Psoas muscle (tissue), 8 donors: Measurements from ENCODE around the gene DIP2C. TPM values are rescaled to one million over a fixed set of nuclear protein-coding genes. Genes with fewer than 3 reads are reported as not detected.

Experiments
- ATAC-seq, 4 donors: fragments of 200-7000 bp; cut with Tn5 transposase; one replicate each; pipeline ENCODE4 v1.9.1; 2020; ENCODE audit warnings: moderate library complexity in 3 of 4, mild to moderate bottlenecking in 2 of 4
- DNase-seq, 2 donors: peaks; one replicate each; pipeline ENCODE4 v3.0.0-alpha.2; 2020
- H3K27ac ChIP-seq: fragments of 200-600 bp; one replicate; pipeline ENCODE4 v1.8.0; 2022
- H3K27me3 ChIP-seq, 3 donors: fragments of 200-600 bp in 1 of 3; one replicate each; pipeline versions ENCODE4 v1.6.1 to v1.8.0; 2013 to 2022; ENCODE audit warnings: low read length in 2 of 3, mild to moderate bottlenecking in 2 of 3, moderate library complexity in 1 of 3; ENCODE audit not compliant: insufficient read depth in 3 of 3
- H3K36me3 ChIP-seq, 2 donors: fragments of 200-600 bp in 1 of 2; one replicate each; pipeline versions ENCODE4 v1.6.1 to v1.8.0; 2013 to 2022; ENCODE audit warnings: low read depth in 1 of 2, mild to moderate bottlenecking in 1 of 2, moderate library complexity in 1 of 2; ENCODE audit not compliant: insufficient read depth in 1 of 2
- H3K4me1 ChIP-seq: fragments of 200-600 bp; one replicate; pipeline ENCODE4 v1.8.0; 2022
- H3K4me3 ChIP-seq: fragments of 200-600 bp; one replicate; pipeline ENCODE4 v1.8.0; 2022; ENCODE audit warnings: mild to moderate bottlenecking
- H3K9me3 ChIP-seq: fragments of 200-600 bp; one replicate; pipeline ENCODE4 v1.8.0; 2022
- WGBS, 3 donors: extraction: QIAGEN DNeasy Blood & Tissue Kit; methylation state at CpG; one replicate each; pipeline versions ENCODE4 v1.1.6 to v1.1.7; 2013; 5-methylcytosine and 5-hydroxymethylcytosine counted together
- intact Hi-C, 2 donors: fragments of 100-400 bp; cut with DNase I; formaldehyde crosslinking; loops; one replicate each; pipeline versions ENCODE4 v1.11.0 to v1.14.2; 2022
- polyA plus RNA-seq, 3 donors: library from polyadenylated mRNA; stranded (reverse); fragments of 200-250 nt; gene quantifications; one replicate each; pipeline ENCODE4 v1.2.3, GENCODE V29; 2013
- total RNA-seq, 4 donors: library from RNA; stranded (reverse); fragmentation: NEBNext Ultra II Directional in 2 of 4; extraction: Animal tissue kit (Norgen Biotek cat#: 25700) in 2 of 4; gene quantifications; one replicate each; pipeline versions ENCODE4 v1.2.1 to v1.2.4, GENCODE V29; 2021 to 2023
- TF ChIP-seq, protein P1 (sequence below): fragments of 200-600 bp; IDR thresholded peaks from one replicate; pipeline ENCODE4 v1.8.0; 2022; ENCODE audit warnings: antibody characterized with exemption
- donor health status: healthy with polysubstance abuse.
- donor health status: DM: no; HTN: no; CAD: no; lungs with moderate emphysema.
- donor health status: Bipolar disorder and iron deficiency.
- donor health status: healthy.
- donor health status: DM: yes; HTN: yes; CAD: no.
- donor health status: DM: no; HTN: no; CAD: no.
- donor health status: DM: no; HTN: no; CAD: no.
- donor health status: DM: yes; HTN: yes; CAD: no.

Gene DIP2C
- total and polyA plus RNA-seq, 7 donors = 7.7 to 32.0 (median 25.0) TPM

GRCh38 chr10:441659-442058 lies 247.8 kb downstream of the DIP2C start:
- DNase-seq (no peak), ATAC-seq (no peak)
- Histone ChIP-seq H3K27ac (no peak overlapping the region), H3K4me3 (no peak overlapping the region), H3K27me3 (no peaks in the 10 kb centered on the region), H3K36me3 (peaks cover 0 to 17% of the 10 kb centered on the region in 2 donors), H3K4me1 (no peaks in the 10 kb centered on the region), H3K9me3 (no peaks in the 10 kb centered on the region)
- TF ChIP-seq, protein P1, sequence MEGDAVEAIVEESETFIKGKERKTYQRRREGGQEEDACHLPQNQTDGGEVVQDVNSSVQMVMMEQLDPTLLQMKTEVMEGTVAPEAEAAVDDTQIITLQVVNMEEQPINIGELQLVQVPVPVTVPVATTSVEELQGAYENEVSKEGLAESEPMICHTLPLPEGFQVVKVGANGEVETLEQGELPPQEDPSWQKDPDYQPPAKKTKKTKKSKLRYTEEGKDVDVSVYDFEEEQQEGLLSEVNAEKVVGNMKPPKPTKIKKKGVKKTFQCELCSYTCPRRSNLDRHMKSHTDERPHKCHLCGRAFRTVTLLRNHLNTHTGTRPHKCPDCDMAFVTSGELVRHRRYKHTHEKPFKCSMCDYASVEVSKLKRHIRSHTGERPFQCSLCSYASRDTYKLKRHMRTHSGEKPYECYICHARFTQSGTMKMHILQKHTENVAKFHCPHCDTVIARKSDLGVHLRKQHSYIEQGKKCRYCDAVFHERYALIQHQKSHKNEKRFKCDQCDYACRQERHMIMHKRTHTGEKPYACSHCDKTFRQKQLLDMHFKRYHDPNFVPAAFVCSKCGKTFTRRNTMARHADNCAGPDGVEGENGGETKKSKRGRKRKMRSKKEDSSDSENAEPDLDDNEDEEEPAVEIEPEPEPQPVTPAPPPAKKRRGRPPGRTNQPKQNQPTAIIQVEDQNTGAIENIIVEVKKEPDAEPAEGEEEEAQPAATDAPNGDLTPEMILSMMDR = no peak
- intact Hi-C loops = no loop called here
- WGBS, 3 donors = 90 to 98% (median 93%) methylated on average over 6 of the region's 6 CpGs

DNA sequence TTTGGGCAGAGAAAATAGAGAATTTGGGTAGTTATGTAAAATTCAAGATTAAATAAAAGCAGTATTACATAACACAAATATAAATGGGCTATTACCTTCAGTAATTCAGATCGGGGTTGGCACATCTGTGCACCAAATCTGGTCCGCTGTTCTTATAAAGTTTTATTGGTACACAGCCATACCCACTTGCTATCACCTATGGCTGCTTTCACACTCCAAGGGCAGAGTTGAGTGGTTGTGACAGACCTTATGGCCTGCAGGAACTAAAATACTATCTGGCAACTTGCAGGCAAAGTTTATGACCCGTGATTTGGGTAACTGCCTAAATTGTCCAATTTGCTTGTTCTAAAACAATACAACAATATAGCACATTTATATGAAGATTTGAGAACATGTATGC lies 249.3 kb downstream of the DIP2C start:
- ATAC-seq (no peak), DNase-seq (no peak)
- Histone ChIP-seq H3K4me3 (no peak overlapping the region), H3K36me3 (peaks cover 0 to 17% of the 10 kb centered on the region in 2 donors), H3K27ac (no peak overlapping the region), H3K27me3 (no peaks in the 10 kb centered on the region), H3K4me1 (no peaks in the 10 kb centered on the region), H3K9me3 (no peaks in the 10 kb centered on the region)
- intact Hi-C loops = no loop called here
- TF ChIP-seq, protein P1 = no peak
- WGBS, 3 donors = 86 to 93% (median 90%) methylated on average over 3 of the region's 3 CpGs

DNA sequence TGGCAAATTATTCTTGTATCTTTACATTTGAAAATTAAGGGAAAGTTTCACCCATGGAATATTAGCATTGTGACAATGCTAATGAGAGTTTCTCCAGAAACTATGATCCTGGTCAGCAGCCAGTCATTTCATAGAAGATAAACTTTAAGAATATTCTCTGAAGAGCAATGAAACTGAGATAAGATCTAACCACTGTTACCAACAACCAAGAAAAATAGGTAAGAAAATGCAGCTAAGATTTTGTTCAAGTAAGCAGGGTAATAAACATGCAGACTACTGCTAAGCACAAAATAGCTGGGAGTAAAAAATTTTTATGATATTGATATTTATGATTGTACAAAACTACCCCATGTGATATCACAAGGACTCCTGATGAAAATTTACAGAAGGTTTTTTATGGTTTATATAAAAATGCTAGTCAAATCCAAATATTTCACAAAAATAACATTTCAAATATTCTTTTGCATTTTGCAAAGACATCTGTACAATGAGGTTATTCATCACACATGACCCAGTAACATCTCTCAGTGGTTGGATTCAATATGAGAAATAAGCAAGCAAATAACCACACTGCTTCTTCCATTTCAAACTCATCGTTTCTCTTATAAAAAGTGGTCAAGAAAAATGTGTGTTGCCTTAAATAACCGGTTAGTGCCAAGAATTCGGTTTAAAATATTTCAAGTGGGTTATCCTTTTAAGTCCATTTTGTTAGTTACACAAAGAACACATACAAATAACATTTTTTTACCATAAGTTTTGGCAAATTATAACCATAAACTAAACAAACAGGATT lies 251.6 kb downstream of the DIP2C start:
- TF ChIP-seq, protein P1 = no peak
- Histone ChIP-seq H3K27ac (no peak overlapping the region), H3K36me3 (peaks cover 0 to 17% of the 10 kb centered on the region in 2 donors), H3K4me1 (no peaks in the 10 kb centered on the region), H3K27me3 (no peaks in the 10 kb centered on the region), H3K9me3 (no peaks in the 10 kb centered on the region), H3K4me3 (no peak overlapping the region)
- 79 to 83% (median 81%) methylated on average over 3 of the region's 3 CpGs for WGBS, 3 donors
- ATAC-seq (no peak), DNase-seq (no peak)
- intact Hi-C loops = no loop called here

- H3K9me3 ChIP-seq = no peaks in the 10 kb centered on the region
- DNase-seq = no peak
- TF ChIP-seq, protein P1 = no peak
- 91 to 95% (median 92%) methylated on average over 16 to 17 of the region's 17 CpGs for WGBS, 3 donors
- ATAC-seq = no peak
- H3K4me1 ChIP-seq = no peaks in the 10 kb centered on the region
- intact Hi-C loops = no loop called here
- H3K27me3 ChIP-seq = no peaks in the 10 kb centered on the region
- H3K36me3 ChIP-seq = peaks cover 0 to 17% of the 10 kb centered on the region in 2 donors
- H3K4me3 ChIP-seq = no peak overlapping the region
- no peak overlapping the region for H3K27ac ChIP-seq
These were observed 252.4 kb downstream of the DIP2C start for GRCh38 chr10:436911-437665.
